Limb (tissue), 2 donors: ENCODE results near the gene SMPX.

Experiments used
- DNase-seq, 2 donors: peaks; one replicate each; pipeline ENCODE4 v3.0.0-alpha.2; 2016; ENCODE audit errors: extremely low spot score in 2 of 2

SMPX gene

DNA sequence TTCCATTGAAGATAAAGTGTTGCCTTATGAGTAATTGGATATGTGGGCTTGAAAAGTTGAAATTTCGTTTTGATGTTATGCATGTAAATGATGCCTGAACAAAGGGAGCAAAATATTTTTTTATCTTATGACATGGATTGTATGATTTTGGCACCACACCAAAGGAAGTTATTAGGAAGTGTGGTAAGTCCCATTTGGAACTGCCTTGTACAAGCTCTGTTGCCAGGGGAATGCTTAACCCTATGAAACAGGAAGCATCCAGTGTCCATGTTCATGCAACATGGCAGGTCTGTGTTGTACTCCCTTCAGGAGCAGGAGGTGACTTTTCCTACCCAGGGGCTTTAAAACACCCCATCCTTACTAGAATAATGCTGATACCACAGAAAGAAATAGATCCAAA is 13.2 kb downstream of the SMPX start:
- DNase-seq, result no peak

DNA sequence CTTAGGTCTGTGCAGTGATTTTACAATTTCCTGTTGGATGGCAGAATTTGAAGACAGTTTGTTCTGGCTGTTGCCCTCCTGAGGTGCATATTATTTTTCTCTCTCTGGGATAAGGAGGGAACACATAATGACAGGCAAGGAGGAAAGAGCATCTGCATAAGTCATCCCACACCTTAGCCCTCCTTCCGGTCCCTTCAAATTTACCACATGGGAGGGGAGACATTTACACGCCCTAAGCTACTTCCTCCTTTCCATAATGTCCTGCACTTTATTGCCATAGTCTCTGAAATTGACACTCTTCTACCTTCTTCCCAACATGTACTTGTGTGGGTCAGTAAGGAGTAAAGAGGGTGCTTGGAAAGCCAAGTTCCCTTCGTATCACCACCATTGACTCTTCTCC is 13.9 kb downstream of the SMPX start:
- DNase-seq, result no peak

DNA sequence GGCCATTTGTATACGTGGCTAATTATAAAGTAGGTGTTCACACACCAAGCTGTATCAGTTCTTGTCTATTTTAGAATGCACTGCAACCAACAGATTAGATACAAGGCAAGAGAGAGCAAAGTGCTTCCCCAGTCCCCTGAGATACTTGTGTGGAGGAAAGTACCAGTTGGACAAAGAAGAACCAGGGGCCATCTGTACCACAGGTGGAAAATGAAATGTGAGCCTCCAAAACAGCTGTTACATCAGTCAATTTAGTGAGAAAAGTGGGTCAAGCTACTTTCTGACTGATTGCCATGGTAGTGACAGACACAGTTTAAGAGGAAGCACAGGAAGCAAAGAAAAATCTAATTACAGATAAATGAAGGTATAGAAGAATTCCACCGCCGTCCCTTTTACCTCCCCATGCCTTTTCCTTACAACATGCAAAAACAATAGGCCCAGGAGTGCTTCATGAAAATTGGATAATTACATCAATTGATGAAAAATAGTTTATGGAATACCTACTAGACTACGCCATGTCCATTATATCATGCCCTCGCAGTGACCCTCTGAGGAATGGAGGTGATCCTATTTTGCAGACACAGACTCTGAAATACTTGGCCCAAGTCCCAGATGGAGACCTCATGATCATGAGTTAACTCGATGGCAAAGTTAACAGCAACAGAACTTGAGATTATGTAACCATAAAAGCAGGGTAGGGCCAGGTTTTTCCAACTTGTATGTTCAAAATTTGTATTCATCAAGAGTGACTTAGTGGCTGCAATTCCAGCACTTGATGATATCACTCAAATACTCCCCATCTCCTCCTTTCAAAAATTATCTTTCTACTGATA is 15.8 kb downstream of the SMPX start:
- DNase-seq, result no peak

DNA sequence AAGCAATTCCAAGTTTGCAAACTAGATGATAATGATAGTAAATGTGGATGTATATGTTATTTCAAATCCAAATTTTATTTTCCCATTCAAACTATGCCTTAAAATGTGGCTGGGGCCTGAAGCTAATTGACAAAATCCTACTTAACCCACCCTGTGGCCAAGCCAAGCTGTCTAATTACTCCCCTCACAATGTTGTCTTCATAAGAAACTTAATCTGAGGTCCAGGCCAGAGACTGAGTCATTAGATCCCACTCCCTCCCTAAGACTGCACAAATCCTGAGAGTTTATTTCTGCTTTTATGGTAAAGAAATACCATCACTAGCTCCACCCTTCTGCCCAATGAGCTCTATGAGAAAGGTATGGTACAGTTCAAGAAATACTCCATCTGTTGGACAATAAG is 16.6 kb downstream of the SMPX start:
- no peak for DNase-seq

DNA sequence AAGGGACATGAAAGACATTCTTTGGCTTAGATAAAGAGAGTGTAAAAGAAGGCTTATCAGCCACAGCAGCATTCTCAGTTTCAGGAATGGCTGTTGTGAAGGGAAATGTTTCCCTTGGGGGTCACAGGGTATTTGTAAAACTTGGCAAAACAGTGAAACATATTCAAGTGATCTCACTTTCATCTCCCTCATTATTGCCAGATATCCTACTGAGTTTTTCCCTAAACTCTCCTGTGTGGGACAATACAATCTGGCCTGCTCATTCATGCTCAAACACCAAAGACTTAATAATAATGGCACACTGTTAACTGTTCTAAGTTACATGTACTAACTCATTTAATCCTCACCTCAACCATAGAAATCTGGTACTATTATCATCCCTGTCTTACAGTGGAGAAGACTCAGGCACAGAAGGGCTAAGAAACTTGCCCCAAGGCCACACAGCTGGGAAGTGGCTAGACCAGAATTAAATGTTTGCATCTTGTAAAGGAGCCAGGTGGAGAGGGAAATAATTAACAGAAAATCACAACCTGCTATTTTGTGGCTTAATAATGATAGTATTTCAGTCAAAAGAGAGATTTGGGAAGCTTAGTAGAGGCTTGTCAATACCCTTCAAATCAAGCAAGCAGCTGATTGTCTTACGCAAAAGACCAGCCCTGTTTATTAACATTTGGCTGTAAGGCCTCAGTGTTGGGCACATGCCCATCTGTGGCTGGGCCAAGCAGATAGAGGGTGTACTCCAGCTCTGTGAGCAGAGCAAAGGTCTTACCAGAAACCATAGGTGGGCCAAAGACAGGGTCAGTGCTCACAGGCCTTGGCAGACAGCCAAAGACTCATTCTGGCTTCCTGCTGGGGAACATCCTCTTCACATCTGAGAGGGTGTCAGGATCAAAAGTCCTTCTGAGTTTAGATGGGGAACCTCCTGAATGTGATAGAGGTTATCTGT is 17.3 kb downstream of the SMPX start:
- no peak for DNase-seq

DNA sequence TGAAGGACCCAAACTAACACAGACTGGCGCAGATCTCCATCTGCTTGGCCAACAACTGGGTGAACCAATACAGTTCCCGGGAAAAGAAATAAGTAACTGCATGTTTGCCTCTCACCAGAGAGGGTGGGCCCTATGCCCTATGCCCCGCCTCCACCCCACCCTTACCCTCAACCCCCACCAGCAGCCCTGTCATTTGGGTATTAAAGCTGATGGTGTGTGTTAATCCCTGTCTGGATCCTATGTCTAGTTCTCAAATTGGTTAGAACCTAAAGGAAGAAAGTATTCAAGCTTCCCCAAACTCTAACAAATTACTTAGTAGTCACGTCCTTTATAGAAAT is 19.0 kb downstream of the SMPX start:
- no peak for DNase-seq

DNA sequence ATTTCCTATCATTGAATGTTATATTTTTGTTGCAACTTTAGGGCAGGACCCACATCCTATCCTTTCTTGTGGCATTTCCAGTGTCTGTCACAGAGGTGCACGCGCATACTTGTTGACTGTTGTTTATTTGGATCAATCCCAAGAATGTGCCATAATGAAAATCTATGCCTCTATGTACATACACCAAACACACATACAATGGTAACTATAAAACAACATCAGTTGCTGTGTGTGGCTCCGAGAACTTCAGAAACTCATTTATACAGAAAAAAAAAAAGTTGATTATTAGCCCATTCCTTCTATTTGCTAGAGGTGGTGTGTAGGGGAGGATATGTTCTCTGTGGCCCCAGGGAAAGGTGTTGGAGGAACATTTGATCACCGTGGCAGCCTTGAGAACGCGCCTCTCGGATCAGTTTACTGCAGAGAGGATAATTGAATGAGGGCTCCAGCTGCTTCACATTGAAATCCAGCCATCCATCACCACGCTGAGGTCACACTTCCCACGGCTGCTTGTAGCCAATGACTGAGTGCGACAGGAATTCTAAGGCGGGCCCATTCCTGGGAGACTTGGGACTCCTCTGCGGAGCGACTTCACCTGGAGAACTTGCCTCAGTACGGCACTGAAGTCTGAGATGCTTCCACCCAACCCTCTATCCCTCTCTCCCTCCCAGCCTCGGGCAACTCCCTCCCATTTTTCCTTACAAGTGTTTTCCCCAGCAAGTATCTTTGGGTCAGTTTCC is 19.5 kb downstream of the SMPX start:
- DNase-seq, result peak; percentile 54 to 61

DNA sequence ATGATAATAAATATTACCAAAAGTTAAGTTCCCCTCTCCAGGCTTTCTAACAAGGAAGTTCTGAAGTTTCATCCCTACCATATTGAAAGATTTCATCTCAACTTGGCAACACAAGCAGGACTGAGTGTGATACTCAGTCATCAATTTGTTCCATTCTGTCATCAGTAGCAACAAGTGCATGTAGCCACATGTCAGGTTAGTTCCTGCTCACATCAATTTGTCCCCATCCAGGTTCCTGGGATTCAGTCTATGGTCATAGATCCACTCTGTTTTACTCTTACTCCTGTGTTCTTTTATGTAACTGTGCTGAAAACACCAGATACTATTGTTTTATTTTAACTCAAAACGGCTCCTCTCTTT is 22.2 kb downstream of the SMPX start:
- no peak for DNase-seq

DNA sequence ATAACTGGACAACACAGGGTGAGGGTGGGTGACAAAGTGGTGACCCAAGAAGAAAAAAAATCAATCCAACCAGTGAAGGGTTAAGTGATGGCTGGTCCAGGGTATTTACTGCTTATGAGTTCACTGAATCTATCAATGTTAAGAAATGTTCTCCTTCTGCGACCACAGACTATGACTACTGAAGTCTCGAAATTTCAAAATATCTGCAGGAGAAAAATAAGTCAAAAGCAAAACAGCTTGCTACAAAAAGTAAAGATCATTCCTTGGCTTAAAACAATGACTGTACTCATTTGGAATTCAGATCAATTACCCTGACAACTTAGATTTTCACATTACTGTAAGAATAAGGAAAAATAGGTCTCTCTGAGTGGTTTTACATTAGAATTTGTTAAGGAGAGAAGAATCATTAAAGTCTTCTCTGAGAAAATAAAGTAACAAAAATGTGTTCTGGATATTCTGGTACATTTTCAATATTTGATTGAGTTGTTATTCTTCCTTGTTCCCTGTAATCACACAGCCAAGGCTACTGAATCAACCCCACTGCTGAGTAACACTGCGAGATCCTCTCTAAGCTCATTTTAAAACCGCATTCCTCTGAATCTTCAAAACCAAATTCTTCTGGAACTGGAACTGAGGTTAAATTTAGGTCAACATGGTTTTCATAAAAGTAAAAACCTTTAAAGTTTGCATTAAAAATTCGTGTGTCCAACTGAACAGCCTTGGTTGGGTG is 22.7 kb downstream of the SMPX start:
- DNase-seq, result no peak

DNA sequence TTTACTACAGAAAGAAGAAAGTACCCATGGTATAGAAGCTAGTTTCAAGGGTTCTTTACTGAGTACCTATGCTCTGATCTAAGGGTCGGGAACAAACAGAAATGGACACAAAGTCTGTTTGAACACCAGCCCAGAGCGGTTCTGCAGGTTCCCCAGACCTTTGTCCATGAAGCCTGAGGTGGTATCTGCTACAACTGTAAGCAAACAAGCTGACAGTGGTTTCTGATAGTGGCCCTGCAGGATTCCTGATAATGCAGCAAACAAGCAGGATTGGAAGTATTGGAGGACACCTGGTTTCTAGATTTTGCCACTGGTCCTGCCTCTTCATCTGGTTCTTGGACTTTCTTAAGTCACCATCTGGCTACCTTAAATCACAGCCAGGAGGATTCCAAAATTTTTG is 23.7 kb downstream of the SMPX start:
- no peak for DNase-seq

DNA sequence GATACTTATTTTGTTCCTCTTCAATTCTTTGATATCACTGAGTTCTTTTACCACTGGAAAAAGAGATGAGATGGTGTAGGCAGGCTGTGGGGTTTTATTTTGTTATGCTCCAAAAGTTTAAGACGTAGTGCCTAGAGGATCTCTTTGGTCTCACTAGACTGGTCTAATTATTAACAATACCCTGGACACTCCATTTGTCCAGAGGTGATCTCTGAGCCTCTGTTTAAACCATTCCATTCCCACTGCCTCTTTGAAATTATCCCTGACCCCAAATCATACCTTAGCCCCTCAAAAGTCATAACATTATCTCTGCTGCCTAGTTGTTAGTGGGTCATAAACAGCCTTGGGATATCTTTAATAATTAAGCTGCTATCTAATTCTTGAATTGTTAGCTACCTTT is 24.2 kb downstream of the SMPX start:
- no peak for DNase-seq

DNA sequence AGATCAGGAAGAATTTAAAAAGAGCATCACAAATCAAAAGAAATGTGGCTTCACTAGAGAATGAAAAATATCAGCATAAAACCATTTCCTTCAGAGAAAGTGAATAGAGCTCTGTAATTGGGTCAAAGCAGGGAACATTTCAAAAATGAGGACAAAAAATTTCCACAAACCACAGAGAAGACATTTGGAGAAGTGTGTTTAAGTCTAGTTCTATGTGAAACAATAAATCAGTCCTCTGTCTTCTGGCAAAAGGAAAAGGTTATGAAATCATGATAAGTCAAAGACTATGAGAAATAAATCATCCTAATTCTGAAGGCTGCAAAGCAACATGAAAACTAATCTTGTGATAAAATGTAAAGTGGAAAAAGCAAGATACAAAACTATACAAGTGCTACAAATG is 27.9 kb downstream of the SMPX start:
- DNase-seq, result no peak

DNA sequence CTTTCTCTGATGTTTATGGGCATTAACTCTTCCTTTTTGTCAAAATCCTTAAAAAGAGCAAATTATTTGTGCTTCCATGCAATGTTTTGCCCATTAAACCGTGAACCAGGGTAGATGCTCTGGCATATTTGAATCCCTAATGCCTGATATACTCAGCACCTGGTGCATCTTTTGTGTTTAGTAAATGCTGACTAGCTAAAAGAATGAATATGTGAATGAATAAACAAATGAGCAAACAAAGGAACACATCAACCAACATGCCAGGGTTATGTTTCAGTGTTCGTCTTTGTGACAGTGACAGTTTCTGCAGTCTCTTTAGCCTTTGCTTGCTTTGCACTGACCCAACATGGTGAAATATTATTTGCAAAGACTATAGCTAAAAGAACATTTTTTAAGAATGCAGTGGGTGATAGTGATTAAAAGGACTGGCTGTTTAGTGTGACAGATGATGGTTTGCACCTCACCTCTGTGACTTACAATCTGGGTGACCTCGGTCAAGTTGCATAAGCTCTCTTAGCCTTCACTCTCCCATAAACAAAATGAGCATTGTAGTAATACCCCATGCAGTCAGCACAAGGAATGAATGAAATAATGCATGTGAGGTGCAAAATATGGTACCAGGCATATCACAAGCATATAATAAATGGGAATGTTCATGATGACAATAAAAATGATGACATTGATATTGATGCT is 29.5 kb downstream of the SMPX start:
- DNase-seq, result no peak

DNA sequence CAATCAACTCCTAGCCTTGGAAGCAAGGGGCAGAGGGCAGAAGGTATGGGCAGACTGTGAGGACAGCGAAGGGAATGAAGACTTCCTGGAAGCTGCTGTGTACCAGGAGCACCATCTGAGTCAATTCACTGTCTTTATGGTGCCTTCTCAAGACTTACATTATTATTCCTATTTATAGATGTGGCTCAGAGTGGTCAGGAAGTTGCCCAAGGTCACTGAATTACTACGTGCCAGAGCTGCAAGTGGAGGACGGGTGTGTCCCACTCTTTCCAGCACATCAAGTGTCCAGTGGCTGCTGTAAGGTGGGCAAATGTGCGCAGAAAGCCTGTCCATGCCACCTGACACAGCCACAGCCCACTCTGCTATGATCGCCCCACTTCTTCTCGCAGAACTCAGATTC is 32.0 kb downstream of the SMPX start:
- no peak for DNase-seq

DNA sequence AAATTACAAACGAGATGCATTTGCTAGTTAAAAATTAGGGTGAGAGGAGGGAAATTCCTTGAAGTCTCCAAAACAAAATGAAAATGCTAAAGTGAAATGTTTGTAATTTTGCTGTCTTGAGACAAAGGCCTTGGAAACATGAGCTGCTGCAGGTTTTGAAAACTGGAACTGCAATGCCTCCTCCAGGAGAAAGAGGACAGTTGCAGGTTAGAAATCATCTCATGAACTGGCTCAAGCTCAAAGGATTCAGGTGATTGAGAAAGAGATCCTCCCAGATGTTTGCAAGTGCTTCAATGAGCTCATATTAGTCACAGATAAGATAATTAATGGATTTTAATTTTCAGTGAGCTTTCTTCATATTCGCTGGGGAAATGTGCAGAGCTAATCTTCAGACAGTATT is 32.4 kb downstream of the SMPX start:
- DNase-seq, result no peak

DNA sequence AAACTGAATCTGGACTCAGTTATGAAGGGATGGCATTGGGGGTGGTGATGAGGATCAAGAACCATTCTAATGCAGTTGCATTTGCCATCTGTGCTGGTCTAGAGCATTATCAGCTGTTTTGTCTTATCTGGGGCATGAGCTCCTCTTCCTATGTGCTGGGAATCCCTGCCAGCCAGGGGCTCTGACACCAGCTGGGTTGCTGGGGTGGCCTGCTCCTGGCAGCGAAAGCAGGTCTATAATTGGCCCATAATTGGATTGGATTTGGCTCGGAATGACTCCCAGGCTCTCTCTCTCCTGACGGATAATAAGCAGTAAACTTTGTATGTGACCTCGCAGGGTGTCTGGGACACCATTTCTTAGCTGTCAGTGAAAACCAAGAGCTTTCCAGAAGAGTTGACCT is 34.1 kb downstream of the SMPX start:
- DNase-seq, result no peak

DNA sequence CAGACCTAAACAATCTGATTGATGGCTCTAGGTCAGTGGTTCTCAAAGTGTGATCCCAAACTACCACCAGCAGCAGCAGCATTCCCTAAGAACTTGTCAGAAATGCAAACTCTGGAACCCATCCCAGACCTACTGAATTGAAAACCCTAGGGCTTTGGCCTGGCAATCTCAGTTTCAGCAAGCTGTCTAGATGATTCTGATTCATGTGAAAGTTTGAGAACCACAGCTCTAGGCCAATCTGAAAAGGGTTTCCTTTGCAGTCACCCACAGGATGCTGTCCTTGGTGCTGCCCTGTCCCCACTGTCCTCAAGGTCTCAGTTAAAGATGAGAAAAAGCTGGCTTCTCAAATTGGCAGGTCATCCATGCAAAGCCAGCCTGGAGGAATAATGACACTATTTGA is 34.8 kb downstream of the SMPX start:
- no peak for DNase-seq

DNA sequence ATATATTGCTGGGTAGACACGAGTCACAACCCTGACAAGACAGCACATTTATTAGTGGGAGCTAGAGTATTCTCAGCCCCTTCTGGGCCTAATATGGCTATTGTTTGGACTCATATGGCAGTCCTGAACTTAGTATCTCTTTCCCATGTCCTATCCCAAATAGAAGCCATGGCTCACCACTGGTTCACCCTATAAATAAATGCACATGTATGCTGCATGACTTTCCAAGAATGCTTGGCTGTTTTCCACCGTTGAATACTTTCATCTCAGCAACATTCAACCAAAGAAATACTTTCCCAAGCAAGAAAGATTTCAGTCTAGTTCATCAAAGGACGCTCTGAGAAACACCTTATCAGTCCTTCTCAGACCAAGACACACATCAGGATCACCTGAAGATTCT is 36.7 kb downstream of the SMPX start:
- no peak for DNase-seq

DNA sequence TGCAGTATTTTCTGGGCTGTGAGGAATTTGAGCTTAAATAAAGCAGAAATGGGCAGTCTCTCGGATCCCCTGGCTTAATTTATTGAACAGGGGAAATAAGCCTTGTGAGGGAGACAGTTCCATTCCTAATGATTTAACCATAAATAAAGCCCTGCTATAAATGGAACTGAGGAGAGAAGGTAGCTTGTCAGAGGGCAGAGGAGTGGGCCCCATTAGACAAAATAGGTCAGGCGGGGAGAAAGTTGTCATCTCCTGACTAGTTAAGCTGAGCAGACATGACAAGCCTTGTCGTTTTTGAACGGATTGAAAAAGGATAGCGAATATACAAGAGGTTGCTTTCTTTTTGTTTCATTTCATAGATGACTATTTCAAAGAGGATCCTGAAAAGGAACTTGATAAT is 39.3 kb downstream of the SMPX start:
- no peak for DNase-seq

DNA sequence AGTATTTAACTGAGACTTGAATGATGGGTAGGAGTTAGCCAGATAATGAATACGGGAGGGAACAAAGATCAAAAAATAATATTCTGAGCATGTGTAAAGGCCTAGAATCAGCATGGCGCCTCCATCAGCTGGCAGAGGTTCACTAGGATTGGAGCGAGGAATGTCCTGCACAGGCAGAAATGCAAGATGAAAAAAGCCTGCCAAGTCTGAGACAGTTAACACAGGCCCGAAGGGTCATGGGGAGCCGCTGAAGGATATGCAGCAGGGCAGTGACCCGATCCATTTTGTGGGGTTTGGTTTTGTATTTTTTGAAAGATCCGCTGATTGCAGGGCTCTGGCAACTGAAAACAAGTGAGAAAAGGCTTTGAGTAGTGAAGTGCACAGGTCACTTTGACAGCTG is 40.1 kb downstream of the SMPX start:
- DNase-seq, result no peak

DNA sequence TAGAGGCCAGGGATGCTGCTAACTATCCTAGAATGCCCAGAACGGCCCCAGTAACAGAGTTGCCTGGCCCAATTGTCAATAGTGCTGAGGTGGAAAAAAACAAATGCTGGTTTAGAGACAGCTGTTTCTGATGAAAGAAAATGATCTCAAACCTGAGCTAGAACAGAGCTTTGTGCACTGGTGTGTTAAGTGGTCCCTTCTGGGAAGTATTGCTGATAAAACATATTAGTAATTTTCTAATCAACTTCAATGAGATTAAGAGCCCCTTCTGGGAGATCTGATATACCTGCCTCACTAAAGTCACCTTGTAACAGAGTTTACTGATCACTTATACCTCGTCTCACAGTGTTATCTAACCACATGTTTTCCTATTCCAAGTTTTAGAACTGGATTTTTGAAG is 42.1 kb downstream of the SMPX start:
- DNase-seq, result no peak
